Measurements from ENCODE around the gene SGCE.
"Not testable (repeated sequence)": the region's sequence is repeated elsewhere in the genome, so short reads cannot be mapped to it uniquely, and the experiment has no call there.

Gene SGCE

DNA sequence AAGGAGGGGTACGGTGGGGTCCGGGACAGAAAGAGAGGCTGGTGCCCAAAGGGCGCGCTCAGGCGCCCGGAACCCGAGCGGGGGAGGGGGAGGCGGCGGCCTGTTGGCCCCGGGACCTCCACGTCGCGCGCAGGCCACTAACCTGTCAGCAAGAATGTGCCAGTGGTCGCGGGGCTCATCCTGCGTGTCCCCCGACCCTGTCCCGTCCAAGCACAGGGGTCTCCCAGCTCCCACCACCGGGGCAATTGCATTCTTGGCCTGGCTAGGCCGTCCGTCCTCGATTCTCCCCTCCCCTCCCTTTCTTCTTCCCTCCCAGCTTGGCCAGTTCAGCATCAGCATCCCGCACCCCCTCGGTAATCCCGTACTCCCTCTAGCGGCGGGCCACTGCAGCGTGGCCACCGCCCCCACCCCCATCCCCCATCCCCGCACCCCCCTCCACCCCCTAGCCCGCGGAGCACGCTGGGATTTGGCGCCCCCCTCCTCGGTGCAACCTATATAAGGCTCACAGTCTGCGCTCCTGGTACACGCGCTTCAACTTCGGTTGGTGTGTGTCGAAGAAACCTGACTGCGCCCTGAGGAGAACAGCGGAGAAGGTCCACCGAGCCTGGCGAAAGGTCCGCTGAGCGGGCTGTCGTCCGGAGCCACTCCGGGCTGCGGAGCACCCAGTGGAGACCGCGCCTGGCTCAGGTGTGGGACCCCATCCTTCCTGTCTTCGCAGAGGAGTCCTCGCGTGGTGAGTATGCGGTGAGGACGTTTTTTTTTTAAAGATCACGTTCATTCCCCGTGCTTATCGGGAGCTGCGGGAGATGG, at the start of gene SGCE:
TSS of gene SGCE (minus strand) at position 286 of the 810 bp plus-strand sequence. CDS start at position 251, 35 bp downstream.
- DNase-seq = no peak

DNA sequence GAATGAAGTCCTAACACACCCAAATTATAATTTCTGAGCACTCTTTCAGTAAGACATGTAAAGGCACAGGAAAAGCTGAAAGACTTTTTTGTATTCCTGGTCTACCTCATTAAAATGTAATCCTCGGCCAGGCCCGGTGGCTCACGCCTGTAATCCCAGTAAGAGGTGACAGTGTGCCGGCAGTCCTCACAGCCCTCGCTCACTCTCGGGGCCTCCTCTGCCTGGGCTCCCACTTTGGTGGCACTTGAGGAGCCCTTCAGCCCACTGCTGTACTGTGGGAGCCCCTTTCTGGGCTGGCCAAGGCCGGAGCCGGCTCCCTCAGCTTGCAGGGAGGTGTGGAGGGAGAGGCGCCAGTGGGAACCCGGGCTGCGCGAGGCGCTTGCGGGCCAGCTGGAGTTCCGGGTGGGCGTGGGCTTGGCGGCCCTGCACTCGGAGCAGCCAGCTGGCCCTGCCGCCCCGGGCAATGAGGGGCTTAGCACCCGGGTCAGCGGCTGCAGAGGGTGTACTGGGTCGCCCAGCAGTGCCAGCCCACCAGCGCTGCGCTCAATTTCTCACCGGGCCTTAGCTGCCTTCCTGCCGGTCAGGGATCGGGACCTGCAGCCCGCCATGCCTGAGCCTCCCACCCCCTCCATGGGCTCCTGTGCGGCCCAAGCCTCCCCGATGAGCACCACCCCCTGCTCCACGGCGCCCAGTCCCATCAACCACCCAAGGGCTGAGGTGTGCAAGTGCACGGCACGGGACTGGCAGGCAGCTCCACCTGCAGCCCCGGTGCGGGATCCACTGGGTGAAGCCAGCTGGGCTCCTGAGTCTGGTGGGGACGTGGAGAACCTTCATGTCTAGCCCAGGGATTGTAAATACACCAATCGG, 49.5 kb upstream of the SGCE start:
- not testable (repeated sequence) for DNase-seq

- no peak for DNase-seq
Observed at GRCh38 chr7:94701555-94701973, 45.6 kb upstream of the SGCE start.

- DNase-seq = no peak
Observed at GRCh38 chr7:94700926-94701554, 45.1 kb upstream of the SGCE start.

DNA sequence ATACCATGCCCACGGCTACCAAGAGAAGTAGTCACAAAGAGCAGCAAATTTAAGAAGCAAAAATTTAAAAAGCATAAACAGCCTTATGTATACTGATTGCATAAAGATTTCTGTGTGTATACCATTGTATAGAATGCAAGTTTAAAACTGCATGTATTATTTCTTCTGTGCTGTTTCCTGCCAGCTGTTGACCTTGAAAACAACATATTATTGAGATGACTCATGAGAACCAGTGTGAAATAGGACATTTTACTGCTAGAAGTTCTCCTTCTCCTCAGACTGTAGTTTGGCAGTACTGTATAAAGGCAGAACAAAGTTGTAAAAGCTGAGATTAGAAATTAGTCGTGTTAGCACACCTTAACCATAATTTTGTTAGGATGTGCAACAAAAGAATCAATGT, 42.3 kb upstream of the SGCE start:
- no peak for DNase-seq

GRCh38 chr7:94697035-94697974, 41.4 kb upstream of the SGCE start:
- DNase-seq = no peak

GRCh38 chr7:94687810-94688209, 31.9 kb upstream of the SGCE start:
- no peak for DNase-seq

DNA sequence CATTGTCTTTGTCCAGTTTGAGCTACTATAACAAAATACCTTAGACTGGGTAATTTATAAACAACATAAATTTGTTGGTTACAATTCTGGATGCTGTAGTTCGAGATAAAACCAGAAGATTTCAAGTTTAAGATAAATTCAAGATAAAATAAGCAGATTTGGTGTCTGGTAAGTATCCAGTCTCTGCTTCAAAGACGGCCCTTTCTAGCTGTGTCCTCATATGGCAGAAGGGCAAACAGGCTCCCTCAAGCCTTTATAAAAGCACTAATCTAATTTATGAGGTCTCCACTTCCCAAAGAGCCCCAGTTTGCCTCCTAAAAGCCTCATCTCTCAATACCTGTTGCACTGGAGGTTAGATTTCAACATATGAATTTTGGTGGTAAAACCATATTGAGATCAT, 31.1 kb upstream of the SGCE start:
- no peak for DNase-seq

DNA sequence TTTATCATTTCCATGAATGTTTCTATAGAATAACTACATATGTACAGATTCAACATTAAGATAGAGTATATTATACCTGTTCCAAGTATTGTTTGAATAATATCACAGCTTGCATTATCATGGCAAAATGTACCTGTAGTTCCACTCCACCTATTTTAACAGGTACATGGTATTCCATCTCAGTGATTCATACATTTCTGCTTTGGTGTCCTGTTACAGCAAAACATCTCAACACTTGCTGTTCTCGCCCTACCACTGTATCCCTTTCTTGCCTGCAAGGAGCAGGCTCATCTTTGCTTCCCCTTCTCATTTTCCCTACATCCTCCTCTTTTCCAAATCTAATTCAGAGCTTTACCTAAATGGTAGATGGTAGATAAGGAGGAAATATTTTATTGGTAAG, 27.1 kb upstream of the SGCE start:
- no peak for DNase-seq

DNA sequence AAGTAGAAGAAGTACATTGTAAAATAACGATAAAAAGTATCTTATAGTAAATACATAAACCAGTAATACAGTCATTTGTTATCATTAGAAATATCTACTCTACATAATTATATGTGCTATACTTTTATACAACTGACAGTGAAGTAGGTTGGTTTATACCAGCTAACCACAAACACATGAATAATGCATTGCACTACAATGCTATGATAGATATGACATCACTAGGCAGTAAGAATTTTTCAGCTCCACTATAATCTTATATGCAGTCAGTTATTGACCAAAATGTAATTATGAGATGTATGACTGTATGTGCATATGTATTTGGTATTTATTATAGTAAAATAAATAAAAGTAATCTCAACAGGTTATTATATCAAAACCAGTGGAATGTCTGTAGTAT, 23.4 kb upstream of the SGCE start:
- no peak for DNase-seq

GRCh38 chr7:94676431-94676830, 20.5 kb upstream of the SGCE start:
- DNase-seq = no peak

GRCh38 chr7:94675356-94675755, 19.4 kb upstream of the SGCE start:
- no peak for DNase-seq

GRCh38 chr7:94671444-94672235, 15.7 kb upstream of the SGCE start:
- no peak for DNase-seq

DNA sequence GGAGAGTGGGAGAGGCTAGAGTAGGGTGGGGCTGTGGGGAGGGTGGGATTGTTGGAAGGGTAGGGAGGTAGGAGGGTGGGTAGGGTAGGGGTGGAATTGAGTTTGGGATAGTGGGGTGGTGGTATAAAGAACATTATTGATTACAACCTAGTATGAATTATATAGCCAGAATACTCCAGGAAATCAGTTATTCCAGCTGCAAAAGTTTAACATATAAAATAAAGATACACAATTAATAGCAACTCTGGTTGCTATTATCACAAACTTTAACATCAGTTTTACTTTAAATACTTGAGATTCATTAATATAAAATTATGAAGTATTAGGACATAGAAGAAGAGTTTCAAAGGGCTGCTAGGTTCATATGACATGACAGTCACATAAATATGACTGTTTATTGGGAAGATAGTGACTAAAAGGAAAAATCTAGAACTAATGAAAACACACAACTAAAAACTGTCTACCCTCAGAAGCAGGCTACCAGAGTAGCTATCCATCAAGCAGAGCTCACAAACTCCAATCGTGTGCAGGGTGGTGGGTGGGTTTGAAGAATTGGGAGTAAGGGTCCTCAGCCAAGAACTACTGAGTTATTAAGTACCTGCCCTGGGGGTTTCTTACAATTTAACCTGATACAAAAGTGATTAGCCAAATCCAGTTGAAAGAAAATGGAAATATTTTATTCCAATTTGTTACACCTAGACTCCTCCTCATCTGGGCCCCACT, 14.0 kb upstream of the SGCE start:
- no peak for DNase-seq

GRCh38 chr7:94666879-94667587, 11.1 kb upstream of the SGCE start:
- no peak for DNase-seq

GRCh38 chr7:94665426-94665825, 9.5 kb upstream of the SGCE start:
- no peak for DNase-seq

- DNase-seq = no peak
Observed at GRCh38 chr7:94664023-94664422, 8.1 kb upstream of the SGCE start.

GRCh38 chr7:94662548-94662947, 6.6 kb upstream of the SGCE start:
- no peak for DNase-seq

DNA sequence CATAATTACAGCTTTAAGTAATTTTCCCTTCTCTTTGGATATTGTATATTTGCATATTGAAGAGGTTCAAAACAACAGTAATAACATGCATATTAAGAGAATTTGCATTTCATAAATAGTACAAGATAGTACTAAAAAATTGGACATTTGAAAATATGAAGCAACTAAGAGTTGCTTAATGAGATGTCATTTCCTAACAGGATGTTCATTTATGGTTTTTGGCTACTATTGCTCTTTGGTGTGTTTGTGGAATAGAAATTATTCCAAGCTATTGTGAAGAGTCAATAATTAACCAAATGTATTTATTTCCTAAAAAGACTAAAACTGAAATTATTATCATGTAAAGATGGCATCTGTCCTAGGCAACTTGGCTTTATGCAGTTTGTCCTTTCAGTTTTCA, 4.1 kb upstream of the SGCE start:
- no peak for DNase-seq

DNA sequence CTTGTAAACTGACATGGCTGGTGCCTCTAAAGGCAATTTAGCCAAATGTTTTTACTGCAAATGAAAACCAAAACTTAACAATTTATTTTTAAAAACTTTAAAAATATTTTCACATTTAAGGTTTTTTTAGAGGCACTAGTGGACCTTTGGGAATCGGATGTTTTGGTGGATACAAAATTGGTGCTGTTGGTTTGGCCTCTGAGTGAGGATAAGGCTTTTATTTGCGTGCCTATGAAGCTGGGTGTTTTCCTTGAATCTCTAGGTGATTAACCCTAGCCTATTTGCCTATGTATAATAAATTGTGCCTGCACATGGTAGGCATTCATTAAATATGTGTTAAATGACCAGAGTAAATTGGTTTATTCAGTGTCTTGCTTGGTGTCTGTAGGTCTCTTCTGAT, 2.9 kb upstream of the SGCE start:
- DNase-seq = no peak
